Measurements from ENCODE around the gene KRTAP13-3. TPM values are rescaled to one million over a fixed set of nuclear protein-coding genes. Genes with fewer than 3 reads are reported as not detected.

The KRTAP13-3 gene
- total RNA-seq, 1 experiment from 2014 or later: not detected

DNA sequence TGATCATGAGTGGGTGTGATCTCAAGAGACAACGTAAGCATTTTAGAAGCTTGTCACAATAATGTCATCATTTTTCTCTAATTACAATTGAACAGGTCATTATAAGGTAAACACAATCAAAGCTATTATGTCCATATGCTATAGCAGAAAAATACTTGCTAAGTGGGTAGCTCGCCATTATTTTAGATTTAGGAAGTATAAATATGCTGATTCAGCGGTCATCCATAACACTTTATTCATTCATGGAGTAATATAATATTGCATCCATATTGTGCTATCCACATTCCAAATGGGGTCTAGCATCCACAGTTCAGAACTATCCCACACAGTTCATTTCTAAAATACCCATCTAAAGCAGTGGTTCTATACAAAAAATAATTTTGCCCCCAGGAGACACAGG, 22.8 kb upstream of the KRTAP13-3 start:
- Histone ChIP-seq H3K27ac (no peak overlapping the region), H2AFZ (no peak overlapping the region), H3K79me2 (ENCODE audit: low read depth) (no peaks in the 10 kb centered on the region), H3K9me2 (ENCODE audit: insufficient read depth) (no peaks in the 10 kb centered on the region), H3K36me3 (ENCODE audit: low read depth) (no peaks in the 10 kb centered on the region), H3K27me3 (ENCODE audit: insufficient read depth, low read depth) (no peaks in the 10 kb centered on the region), H4K20me1 (ENCODE audit: insufficient read depth) (no peaks in the 10 kb centered on the region), H3F3A (ENCODE audit: insufficient read depth, low read depth) (no peaks in the 10 kb centered on the region), H3K4me2 (no peak overlapping the region), H3K9me3 (ENCODE audit: insufficient read depth, low read depth) (no peaks in the 10 kb centered on the region), H3K4me3 (no peak overlapping the region), H3K4me1 (replicated peaks; ENCODE audit: insufficient read depth) (no peaks in the 10 kb centered on the region)
- no peak for DNase-seq
- no TSS peak for BruUV-seq (replicated peaks)
- CTCF ChIA-PET: no interaction called here
- TF ChIP-seq, protein P1, sequence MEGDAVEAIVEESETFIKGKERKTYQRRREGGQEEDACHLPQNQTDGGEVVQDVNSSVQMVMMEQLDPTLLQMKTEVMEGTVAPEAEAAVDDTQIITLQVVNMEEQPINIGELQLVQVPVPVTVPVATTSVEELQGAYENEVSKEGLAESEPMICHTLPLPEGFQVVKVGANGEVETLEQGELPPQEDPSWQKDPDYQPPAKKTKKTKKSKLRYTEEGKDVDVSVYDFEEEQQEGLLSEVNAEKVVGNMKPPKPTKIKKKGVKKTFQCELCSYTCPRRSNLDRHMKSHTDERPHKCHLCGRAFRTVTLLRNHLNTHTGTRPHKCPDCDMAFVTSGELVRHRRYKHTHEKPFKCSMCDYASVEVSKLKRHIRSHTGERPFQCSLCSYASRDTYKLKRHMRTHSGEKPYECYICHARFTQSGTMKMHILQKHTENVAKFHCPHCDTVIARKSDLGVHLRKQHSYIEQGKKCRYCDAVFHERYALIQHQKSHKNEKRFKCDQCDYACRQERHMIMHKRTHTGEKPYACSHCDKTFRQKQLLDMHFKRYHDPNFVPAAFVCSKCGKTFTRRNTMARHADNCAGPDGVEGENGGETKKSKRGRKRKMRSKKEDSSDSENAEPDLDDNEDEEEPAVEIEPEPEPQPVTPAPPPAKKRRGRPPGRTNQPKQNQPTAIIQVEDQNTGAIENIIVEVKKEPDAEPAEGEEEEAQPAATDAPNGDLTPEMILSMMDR (conservative IDR thresholded peaks at IDR 0.05): no peak
- no peak for TF ChIP-seq EZH2 (IDR thresholded peaks at IDR 0.05; ENCODE audit: low read depth)
- intact Hi-C loops (cut with micrococcal nuclease; ENCODE audit: unreplicated experiment): no loop called here
- POLR2A ChIA-PET (ENCODE audit: unreplicated experiment): no interaction called here

DNA sequence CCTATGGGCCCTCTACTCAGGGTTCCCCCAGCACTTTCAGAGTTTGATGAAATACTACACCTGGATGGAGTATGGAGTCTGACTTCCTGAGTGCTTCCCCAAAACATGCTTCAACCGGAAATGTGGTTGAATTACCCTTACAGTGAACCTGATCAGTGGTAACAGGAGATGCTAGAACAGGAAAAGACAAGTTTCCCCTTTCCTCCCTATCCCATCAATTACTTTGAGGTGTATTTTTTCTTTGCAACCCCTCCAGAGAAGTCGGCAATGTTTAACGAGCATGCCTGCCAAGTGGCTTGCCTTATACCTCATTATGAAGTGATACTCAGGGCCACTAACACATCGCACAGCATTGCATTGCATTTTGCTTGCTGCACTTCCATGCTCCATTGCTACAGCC, 21.3 kb upstream of the KRTAP13-3 start:
- no TSS peak for BruUV-seq (replicated peaks)
- no peaks in the 10 kb centered on the region for H3K36me3 ChIP-seq (ENCODE audit: low read depth)
- no peak overlapping the region for H3K4me3 ChIP-seq
- no peaks in the 10 kb centered on the region for H3K27me3 ChIP-seq (ENCODE audit: insufficient read depth, low read depth)
- intact Hi-C loops (cut with micrococcal nuclease; ENCODE audit: unreplicated experiment): no loop called here
- no peaks in the 10 kb centered on the region for H3K9me2 ChIP-seq (ENCODE audit: insufficient read depth)
- no peaks in the 10 kb centered on the region for H3K4me1 ChIP-seq (replicated peaks; ENCODE audit: insufficient read depth)
- TF ChIP-seq, protein P1 (conservative IDR thresholded peaks at IDR 0.05): no peak
- no peak for TF ChIP-seq EZH2 (IDR thresholded peaks at IDR 0.05; ENCODE audit: low read depth)
- no peak overlapping the region for H2AFZ ChIP-seq
- no peaks in the 10 kb centered on the region for H4K20me1 ChIP-seq (ENCODE audit: insufficient read depth)
- no peaks in the 10 kb centered on the region for H3K79me2 ChIP-seq (ENCODE audit: low read depth)
- no peaks in the 10 kb centered on the region for H3K9me3 ChIP-seq (ENCODE audit: insufficient read depth, low read depth)
- POLR2A ChIA-PET (ENCODE audit: unreplicated experiment): no interaction called here
- H3K4me2 ChIP-seq: no peak overlapping the region
- no peak overlapping the region for H3K27ac ChIP-seq
- H3F3A ChIP-seq (ENCODE audit: insufficient read depth, low read depth): no peaks in the 10 kb centered on the region
- CTCF ChIA-PET: no interaction called here
- DNase-seq: no peak

DNA sequence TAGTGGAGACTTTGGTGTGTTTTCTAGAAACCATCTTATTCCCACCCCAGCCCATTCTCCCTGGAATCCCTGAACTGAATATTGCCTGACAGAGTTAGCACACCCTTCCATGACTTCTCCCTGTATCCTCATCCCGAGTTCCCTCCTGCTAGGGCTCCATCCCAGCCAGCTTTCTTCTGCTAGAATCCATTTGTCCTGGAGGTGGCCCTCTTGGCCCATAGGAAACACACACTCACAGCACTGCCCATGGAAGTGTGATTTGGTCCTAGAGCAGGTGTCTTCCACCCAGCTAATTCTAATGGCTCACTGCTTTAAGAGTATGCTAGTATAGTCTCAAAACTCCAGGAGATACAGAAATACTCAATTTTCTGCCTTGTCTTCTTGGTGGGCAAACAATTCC, 18.5 kb upstream of the KRTAP13-3 start:
- intact Hi-C loops (cut with micrococcal nuclease; ENCODE audit: unreplicated experiment): no loop called here
- Histone ChIP-seq H3K27me3 (ENCODE audit: insufficient read depth, low read depth) (no peaks in the 10 kb centered on the region), H3K4me3 (no peak overlapping the region), H2AFZ (no peak overlapping the region), H3K27ac (no peak overlapping the region), H4K20me1 (ENCODE audit: insufficient read depth) (no peaks in the 10 kb centered on the region), H3K9me2 (ENCODE audit: insufficient read depth) (no peaks in the 10 kb centered on the region), H3F3A (ENCODE audit: insufficient read depth, low read depth) (no peaks in the 10 kb centered on the region), H3K79me2 (ENCODE audit: low read depth) (no peaks in the 10 kb centered on the region), H3K9me3 (ENCODE audit: insufficient read depth, low read depth) (no peaks in the 10 kb centered on the region), H3K4me1 (replicated peaks; ENCODE audit: insufficient read depth) (no peaks in the 10 kb centered on the region), H3K4me2 (no peak overlapping the region), H3K36me3 (ENCODE audit: low read depth) (no peaks in the 10 kb centered on the region)
- no TSS peak for BruUV-seq (replicated peaks)
- ChIA-PET CTCF (no interaction called here), POLR2A (ENCODE audit: unreplicated experiment) (no interaction called here)
- no peak for DNase-seq
- TF ChIP-seq, protein P1 (conservative IDR thresholded peaks at IDR 0.05): no peak
- TF ChIP-seq EZH2 (IDR thresholded peaks at IDR 0.05; ENCODE audit: low read depth): no peak

All from PC-9 (cell line).